Measurements from ENCODE around the gene FBXL20. TPM values are rescaled to one million over a fixed set of nuclear protein-coding genes. Genes with fewer than 3 reads are reported as not detected.

Gene FBXL20
- total and polyA plus RNA-seq, 4 donors = 3.2 to 31.7 (median 11.5) TPM

GRCh38 chr17:39405436-39405835, 4.0 kb upstream of the FBXL20 start:
- 56 to 77% methylated on average over 1 of the region's 1 CpG for WGBS, 2 donors
- no peak overlapping the region for H3K27ac ChIP-seq (ENCODE audit: low read depth in 1 of 2, low read length in 1 of 2)
- ATAC-seq (ENCODE audit: insufficient read depth, low FRiP score) (no peak), DNase-seq (no peak)
- no peak overlapping the region for H3K4me3 ChIP-seq
- peaks cover 0 to 5% (median 1%) of the 10 kb centered on the region in 5 donors for H3K4me1 ChIP-seq (ENCODE audit: control insufficient read depth in 5 of 5, insufficient read depth in 5 of 5, low read length in 5 of 5)
- peaks cover 18 to 30% (median 25%) of the 10 kb centered on the region in 4 donors for H3K36me3 ChIP-seq (ENCODE audit: control insufficient read depth in 4 of 4, insufficient read depth in 4 of 4, low read length in 4 of 4)
- H3K9me3 ChIP-seq (ENCODE audit: control insufficient read depth in 4 of 4, insufficient read depth in 3 of 4, low read length in 3 of 4) = no peaks in the 10 kb centered on the region
- H3K9ac ChIP-seq (ENCODE audit: insufficient read depth in 1 of 2, low read length in 2 of 2) = no peak overlapping the region
- no peak for TF ChIP-seq CTCF (IDR thresholded peaks at IDR 0.05; ENCODE audit: control extremely low read depth, extremely low read depth)
- no peaks in the 10 kb centered on the region for H3K27me3 ChIP-seq (ENCODE audit: control insufficient read depth in 3 of 3, insufficient read depth in 3 of 3, low read length in 2 of 3)

DNA sequence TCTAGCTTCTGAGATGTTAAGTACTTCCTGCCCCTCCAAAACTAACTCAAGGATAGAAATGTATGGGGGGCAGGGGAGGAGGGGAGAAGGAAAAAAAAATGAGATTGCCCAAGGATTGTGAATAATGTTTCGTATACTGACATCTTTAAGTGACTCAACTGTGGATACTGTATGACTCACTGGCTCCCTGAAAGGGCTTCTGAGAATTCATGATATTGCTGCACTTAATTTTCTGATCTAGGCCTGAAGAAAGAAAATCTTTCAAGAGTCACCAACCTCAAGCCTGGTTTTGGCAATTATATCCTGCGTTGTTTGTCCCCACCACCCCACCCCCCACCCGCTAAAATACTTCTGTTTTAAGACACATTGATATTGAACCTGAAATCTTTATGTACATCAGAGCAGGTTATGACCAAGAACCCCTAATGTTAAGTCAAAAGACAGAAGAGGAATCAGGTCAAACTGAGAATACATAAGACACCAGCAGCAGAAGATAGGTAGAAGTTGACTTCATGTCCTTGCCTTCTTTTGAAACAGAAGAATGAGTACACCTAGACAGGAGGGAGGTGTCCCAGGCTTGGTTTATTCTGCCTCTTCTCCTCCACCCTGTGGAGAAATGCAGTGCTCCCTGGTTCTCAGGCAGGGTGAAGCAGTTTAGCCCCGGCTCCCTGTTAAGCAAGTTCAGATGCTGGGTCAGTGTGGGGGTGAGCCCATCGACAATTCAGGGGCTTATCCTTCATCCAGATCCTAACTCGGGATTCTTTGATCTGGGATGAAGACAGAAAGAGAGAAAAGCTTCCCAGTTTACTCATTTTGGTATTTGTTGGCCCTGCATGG, 3.3 kb upstream of the FBXL20 start:
- Histone ChIP-seq H3K27me3 (ENCODE audit: control insufficient read depth in 3 of 3, insufficient read depth in 3 of 3, low read length in 2 of 3) (no peaks in the 10 kb centered on the region), H3K4me1 (ENCODE audit: control insufficient read depth in 5 of 5, insufficient read depth in 5 of 5, low read length in 5 of 5) (peaks cover 0 to 8% (median 5%) of the 10 kb centered on the region in 5 donors), H3K9ac (ENCODE audit: insufficient read depth in 1 of 2, low read length in 2 of 2) (no peak overlapping the region), H3K36me3 (ENCODE audit: control insufficient read depth in 4 of 4, insufficient read depth in 4 of 4, low read length in 4 of 4) (peaks cover 11 to 23% (median 18%) of the 10 kb centered on the region in 4 donors), H3K9me3 (ENCODE audit: control insufficient read depth in 4 of 4, insufficient read depth in 3 of 4, low read length in 3 of 4) (no peaks in the 10 kb centered on the region), H3K27ac (ENCODE audit: low read depth in 1 of 2, low read length in 1 of 2) (peak overlapping the region; percentile 12 to 26), H3K4me3 (no peak overlapping the region)
- no peak for TF ChIP-seq CTCF (IDR thresholded peaks at IDR 0.05; ENCODE audit: control extremely low read depth, extremely low read depth)
- DNase-seq (no peak), ATAC-seq (ENCODE audit: insufficient read depth, low FRiP score) (no peak)
- 78 to 80% methylated on average over 6 of the region's 6 CpGs for WGBS, 2 donors

- H3K36me3 ChIP-seq (ENCODE audit: control insufficient read depth in 4 of 4, insufficient read depth in 4 of 4, low read length in 4 of 4) = peaks cover 4 to 17% (median 6%) of the 10 kb centered on the region in 4 donors
- no peaks in the 10 kb centered on the region for H3K27me3 ChIP-seq (ENCODE audit: control insufficient read depth in 3 of 3, insufficient read depth in 3 of 3, low read length in 2 of 3)
- peaks cover 0 to 15% (median 5%) of the 10 kb centered on the region in 5 donors for H3K4me1 ChIP-seq (ENCODE audit: control insufficient read depth in 5 of 5, insufficient read depth in 5 of 5, low read length in 5 of 5)
- no peak for TF ChIP-seq CTCF (IDR thresholded peaks at IDR 0.05; ENCODE audit: control extremely low read depth, extremely low read depth)
- no peak for DNase-seq
- no peak overlapping the region for H3K27ac ChIP-seq (ENCODE audit: low read depth in 1 of 2, low read length in 1 of 2)
- 62 to 69% methylated on average over 22 of the region's 22 CpGs for WGBS, 2 donors
- no peak overlapping the region for H3K4me3 ChIP-seq
- no peaks in the 10 kb centered on the region for H3K9me3 ChIP-seq (ENCODE audit: control insufficient read depth in 4 of 4, insufficient read depth in 3 of 4, low read length in 3 of 4)
- H3K9ac ChIP-seq (ENCODE audit: insufficient read depth in 1 of 2, low read length in 2 of 2) = no peak overlapping the region
- no peak for ATAC-seq (ENCODE audit: insufficient read depth, low FRiP score)
Observed at GRCh38 chr17:39402890-39403605, 1.6 kb upstream of the FBXL20 start.
